Trophoblast cell (in vitro differentiated cells and primary cell): ENCODE measurements around the gene COA8.

Source experiments
- DNase-seq, 2 donors: peaks; one replicate each; pipeline ENCODE4 v3.0.0-alpha.2; 2016
- H2AFZ ChIP-seq: 2 replicates; pipeline ENCODE4 v1.6.1; 2013; ENCODE audit warnings: low read length, moderate library complexity, mild to moderate bottlenecking; ENCODE audit not compliant: insufficient read depth, poor library complexity
- H2AK5ac ChIP-seq: 2 replicates; pipeline ENCODE4 v1.6.1; 2013; ENCODE audit warnings: mild to moderate bottlenecking, low read length
- H2BK120ac ChIP-seq: 2 replicates; pipeline ENCODE4 v1.6.1; 2013; ENCODE audit warnings: low read length, mild to moderate bottlenecking, moderate library complexity; ENCODE audit not compliant: insufficient read depth, poor library complexity
- H2BK12ac ChIP-seq: 2 replicates; pipeline ENCODE4 v1.6.1; 2013; ENCODE audit warnings: mild to moderate bottlenecking, low read length, moderate library complexity
- H2BK5ac ChIP-seq: 2 replicates; pipeline ENCODE4 v1.6.1; 2013; ENCODE audit warnings: low read length, low read depth, moderate library complexity, mild to moderate bottlenecking; ENCODE audit not compliant: poor library complexity
- H3K14ac ChIP-seq: 2 replicates; pipeline ENCODE4 v1.6.1; 2013; ENCODE audit warnings: mild to moderate bottlenecking, low read length
- H3K18ac ChIP-seq: 2 replicates; pipeline ENCODE4 v1.6.1; 2013; ENCODE audit warnings: mild to moderate bottlenecking, low read length
- H3K23ac ChIP-seq: 2 replicates; pipeline ENCODE4 v1.6.1; 2013; ENCODE audit warnings: low read length
- H3K27ac ChIP-seq: 2 replicates; pipeline ENCODE4 v1.5.1; 2013; ENCODE audit warnings: low read depth, mild to moderate bottlenecking, inconsistent platforms, low read length, moderate library complexity
- H3K27me3 ChIP-seq: 2 replicates; pipeline ENCODE4 v1.6.1; 2013; ENCODE audit warnings: inconsistent platforms, mild to moderate bottlenecking, low read length, moderate library complexity; ENCODE audit not compliant: insufficient read depth
- H3K36me3 ChIP-seq, 2 experiments: 1 replicate in 1 of 2; 2 replicates in 1 of 2; pipeline ENCODE4 v1.6.1; 2013; ENCODE audit warnings: low read length in 2 of 2, mild to moderate bottlenecking in 2 of 2, moderate library complexity in 1 of 2; ENCODE audit not compliant: insufficient read depth in 2 of 2, control insufficient read depth in 1 of 2
- H3K4ac ChIP-seq: 2 replicates; pipeline ENCODE4 v1.6.1; 2013; ENCODE audit warnings: low read depth, mild to moderate bottlenecking, low read length, moderate library complexity
- H3K4me1 ChIP-seq, 2 experiments: 1 replicate in 1 of 2; 2 replicates in 1 of 2; pipeline ENCODE4 v1.6.1; 2013; ENCODE audit warnings: low read length in 2 of 2, mild to moderate bottlenecking in 2 of 2, moderate library complexity in 1 of 2; ENCODE audit not compliant: insufficient read depth in 2 of 2, control insufficient read depth in 1 of 2
- H3K4me2 ChIP-seq: 2 replicates; pipeline ENCODE4 v1.6.1; 2013; ENCODE audit warnings: inconsistent platforms, mild to moderate bottlenecking, low read length, moderate library complexity
- H3K4me3 ChIP-seq: 2 replicates; pipeline ENCODE4 v1.5.1; 2013; ENCODE audit warnings: mild to moderate bottlenecking, low read depth, low read length, inconsistent platforms
- H3K79me1 ChIP-seq: one replicate; pipeline ENCODE4 v1.6.1; 2013; ENCODE audit warnings: low read length
- H3K79me2 ChIP-seq: 2 replicates; pipeline ENCODE4 v1.6.1; 2013; ENCODE audit warnings: low read length, mild to moderate bottlenecking; ENCODE audit not compliant: control insufficient read depth, insufficient read depth, poor library complexity
- H3K9ac ChIP-seq: 2 replicates; pipeline ENCODE4 v1.6.1; 2013; ENCODE audit warnings: mild to moderate bottlenecking, low read length
- H3K9me3 ChIP-seq: 2 replicates; pipeline ENCODE4 v1.6.1; 2013; ENCODE audit warnings: low read depth, mild to moderate bottlenecking, control low read depth, inconsistent platforms, low read length; ENCODE audit not compliant: insufficient read depth
- H4K12ac ChIP-seq: 2 replicates; pipeline ENCODE4 v1.6.1; 2013; ENCODE audit warnings: low read depth, mild to moderate bottlenecking, low read length, moderate library complexity
- H4K8ac ChIP-seq: 2 replicates; pipeline ENCODE4 v1.6.1; 2013; ENCODE audit warnings: low read depth, mild to moderate bottlenecking, low read length, moderate library complexity
- H4K91ac ChIP-seq: one replicate; pipeline ENCODE4 v1.6.1; 2013; ENCODE audit warnings: low read depth, mild to moderate bottlenecking, low read length, moderate library complexity
- WGBS: extraction: QIAGEN DNeasy Blood & Tissue Kit; methylation state at CpG from one replicate; pipeline ENCODE4 v1.1.7; 2013; ENCODE audit warnings: missing lambda C conversion rate; ENCODE audit not compliant: insufficient read length, insufficient coverage; ENCODE audit errors: extremely low coverage; 5-methylcytosine and 5-hydroxymethylcytosine counted together

The COA8 gene

DNA sequence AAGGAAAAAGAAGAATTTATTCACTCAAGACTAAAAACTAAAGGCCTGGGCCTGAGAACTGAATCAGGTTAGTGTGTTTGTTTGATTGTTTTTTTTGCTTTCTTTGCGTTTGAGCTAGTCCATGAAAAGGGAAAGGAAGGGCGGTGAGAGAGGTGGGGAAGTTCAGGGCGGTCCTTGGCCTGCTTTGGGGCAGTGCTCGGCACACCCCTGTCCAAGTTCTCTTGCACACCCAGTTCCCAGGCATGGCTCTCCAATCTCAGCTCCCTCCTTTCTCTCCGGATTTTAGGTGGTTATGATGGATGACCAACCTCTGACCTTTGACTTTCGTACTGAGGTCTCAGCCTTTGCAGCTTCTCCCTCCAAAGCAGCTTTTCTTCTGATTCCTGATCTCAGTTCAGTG, 11.3 kb downstream of the COA8 start:
- H4K91ac ChIP-seq: no peak overlapping the region
- no peaks in the 10 kb centered on the region for H3K79me2 ChIP-seq
- H3K27me3 ChIP-seq: no peaks in the 10 kb centered on the region
- H3K23ac ChIP-seq: no peak overlapping the region
- H3K4me1 ChIP-seq: peaks cover 0 to 3% of the 10 kb centered on the region in 2 experiments
- no peak for DNase-seq
- H2AFZ ChIP-seq: no peak overlapping the region
- no peak overlapping the region for H3K4me2 ChIP-seq
- H3K4me3 ChIP-seq: no peak overlapping the region
- no peaks in the 10 kb centered on the region for H3K79me1 ChIP-seq
- WGBS: no CpG with 5 or more reads among the region's 6 CpGs
- no peak overlapping the region for H2BK5ac ChIP-seq
- no peak overlapping the region for H4K8ac ChIP-seq
- no peak overlapping the region for H3K14ac ChIP-seq
- no peak overlapping the region for H2AK5ac ChIP-seq
- H3K4ac ChIP-seq: no peak overlapping the region
- H3K18ac ChIP-seq: no peak overlapping the region
- H3K27ac ChIP-seq: no peak overlapping the region
- peaks cover 30 to 35% of the 10 kb centered on the region in 2 experiments for H3K36me3 ChIP-seq
- H2BK120ac ChIP-seq: no peak overlapping the region
- H4K12ac ChIP-seq: no peak overlapping the region
- no peak overlapping the region for H2BK12ac ChIP-seq
- peaks cover 2% of the 10 kb centered on the region for H3K9me3 ChIP-seq
- H3K9ac ChIP-seq: no peak overlapping the region

DNA sequence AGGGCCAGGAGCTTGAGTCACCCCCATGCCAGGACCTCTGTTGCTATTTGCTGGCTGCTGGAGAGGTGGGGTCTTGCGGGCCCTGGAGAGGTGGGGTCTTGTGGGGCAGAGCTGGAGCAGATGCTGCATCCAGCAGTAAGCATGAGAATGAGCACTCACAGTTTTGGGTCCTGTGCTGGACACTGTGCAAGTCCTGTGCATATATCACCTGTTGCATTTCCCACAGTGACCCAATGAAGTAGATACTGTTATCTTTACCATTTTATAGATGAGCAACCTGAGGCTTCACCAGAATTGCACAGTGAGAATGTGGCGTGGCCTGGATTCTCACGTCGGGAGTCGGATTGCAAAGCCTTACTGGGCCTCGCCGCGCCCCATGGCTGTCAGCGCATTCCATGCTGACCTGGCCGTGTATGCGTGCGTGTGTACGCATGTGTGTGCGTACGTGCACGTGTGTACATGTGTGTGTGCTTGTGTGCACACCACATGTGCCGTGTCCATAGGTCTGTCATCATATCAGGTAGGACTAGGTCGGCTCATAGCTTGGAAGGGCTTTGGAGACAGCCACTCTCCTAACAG, 12.0 kb downstream of the COA8 start:
- H2AK5ac ChIP-seq: no peak overlapping the region
- no peak overlapping the region for H3K18ac ChIP-seq
- H3K79me2 ChIP-seq: no peaks in the 10 kb centered on the region

DNA sequence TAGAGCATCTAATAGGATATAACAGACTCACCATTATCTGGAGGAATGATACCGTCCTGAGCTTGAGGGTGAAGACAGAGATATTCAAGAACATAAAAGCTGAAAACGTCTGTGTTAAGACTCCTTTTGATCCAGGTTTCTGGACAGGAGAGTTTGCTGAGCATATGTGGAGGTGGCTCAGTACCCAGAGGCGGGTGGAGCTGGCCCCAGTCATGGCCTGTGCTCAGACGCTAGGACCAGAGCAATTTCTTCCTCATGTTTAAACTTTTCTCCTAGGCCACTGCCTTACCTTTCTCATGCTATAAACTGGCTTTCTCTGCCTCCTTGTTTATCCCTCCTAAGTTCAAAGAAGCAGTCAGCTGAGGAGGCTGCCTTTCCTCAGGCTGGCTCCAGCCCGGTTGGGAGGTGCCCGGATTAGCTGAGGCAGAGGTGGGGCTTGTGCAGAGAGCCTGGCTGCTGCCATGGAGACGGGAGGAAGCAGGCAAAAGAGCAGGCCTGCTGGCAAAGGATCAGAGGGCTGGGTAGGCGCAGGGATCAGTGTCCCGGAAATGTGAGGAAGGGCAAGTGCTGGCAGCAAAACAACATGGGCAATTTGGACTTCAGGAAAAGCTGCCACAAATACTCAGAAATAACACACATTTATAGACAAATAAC, 13.7 kb downstream of the COA8 start:
- Histone ChIP-seq H2BK120ac (no peak overlapping the region), H3K4me2 (no peak overlapping the region)

More for the DNA sequence above, 12.0 kb downstream of the COA8 start:
- H4K8ac ChIP-seq: no peak overlapping the region
- H2BK120ac ChIP-seq: no peak overlapping the region
- H4K12ac ChIP-seq: no peak overlapping the region
- H3K9me3 ChIP-seq: peaks cover 2% of the 10 kb centered on the region
- peaks cover 30 to 37% of the 10 kb centered on the region in 2 experiments for H3K36me3 ChIP-seq
- peak overlapping the region; percentile 54 for H3K23ac ChIP-seq
- H3K4me2 ChIP-seq: no peak overlapping the region
- H3K27ac ChIP-seq: no peak overlapping the region
- no peak overlapping the region for H2BK12ac ChIP-seq
- H3K14ac ChIP-seq: no peak overlapping the region
- WGBS: no CpG with 5 or more reads among the region's 18 CpGs
- H2BK5ac ChIP-seq: no peak overlapping the region
- no peak for DNase-seq
- H3K9ac ChIP-seq: no peak overlapping the region
- no peaks in the 10 kb centered on the region for H3K27me3 ChIP-seq
- no peaks in the 10 kb centered on the region for H3K79me1 ChIP-seq
- no peak overlapping the region for H4K91ac ChIP-seq
- no peak overlapping the region for H3K4ac ChIP-seq
- no peak overlapping the region for H2AFZ ChIP-seq
- H3K4me3 ChIP-seq: peak overlapping the region; percentile 52
- H3K4me1 ChIP-seq: peaks cover 0 to 3% of the 10 kb centered on the region in 2 experiments

DNA sequence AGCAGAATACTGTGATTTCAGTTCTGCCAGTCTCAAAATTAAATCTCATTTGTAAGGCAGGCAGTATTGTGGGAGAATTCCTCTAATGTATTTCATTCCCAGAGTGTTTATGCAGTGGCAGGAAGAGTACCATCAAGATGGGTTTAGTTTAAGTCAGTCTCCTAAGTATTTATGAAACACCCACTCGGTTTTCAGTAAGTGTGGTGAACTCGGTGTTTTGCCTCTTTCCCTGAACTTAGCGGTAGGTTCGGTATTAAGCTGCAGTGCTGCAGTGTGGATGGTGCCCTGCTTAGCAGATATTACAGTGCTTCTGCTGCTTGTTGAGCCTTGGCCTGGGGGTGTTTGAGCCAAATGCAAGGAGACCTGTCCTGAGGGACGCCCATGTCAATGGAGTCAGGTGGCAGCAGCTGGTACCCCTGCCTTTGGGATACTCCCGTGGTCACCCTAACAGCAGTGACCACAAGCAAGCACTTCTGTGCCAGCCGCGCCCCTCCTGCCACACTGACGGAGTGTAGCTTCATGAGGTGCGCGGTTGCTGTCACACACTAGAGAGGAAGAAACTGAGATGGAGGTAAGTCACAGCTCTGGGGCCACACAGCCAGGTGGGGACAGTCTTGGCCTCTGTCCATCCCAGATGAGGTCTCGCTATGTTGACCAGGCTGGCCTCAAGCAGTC, 15.8 kb downstream of the COA8 start:
- no peak overlapping the region for H2BK5ac ChIP-seq
- H3K36me3 ChIP-seq: peaks cover 31 to 48% of the 10 kb centered on the region in 2 experiments
- no peak overlapping the region for H3K27ac ChIP-seq
- no peaks in the 10 kb centered on the region for H3K27me3 ChIP-seq
- DNase-seq: no peak
- H3K4me3 ChIP-seq: no peak overlapping the region
- H3K23ac ChIP-seq: no peak overlapping the region
- no peak overlapping the region for H2AFZ ChIP-seq
- H4K91ac ChIP-seq: no peak overlapping the region
- H2BK120ac ChIP-seq: no peak overlapping the region
- no peak overlapping the region for H3K9ac ChIP-seq
- no peak overlapping the region for H3K14ac ChIP-seq
- peaks cover 0 to 3% of the 10 kb centered on the region in 2 experiments for H3K4me1 ChIP-seq
- H2AK5ac ChIP-seq: no peak overlapping the region
- no peaks in the 10 kb centered on the region for H3K79me2 ChIP-seq
- no CpG with 5 or more reads among the region's 12 CpGs for WGBS
- H3K9me3 ChIP-seq: peaks cover 2% of the 10 kb centered on the region
- no peak overlapping the region for H4K8ac ChIP-seq
- no peak overlapping the region for H2BK12ac ChIP-seq
- H4K12ac ChIP-seq: no peak overlapping the region
- no peak overlapping the region for H3K18ac ChIP-seq
- no peak overlapping the region for H3K4ac ChIP-seq
- H3K4me2 ChIP-seq: no peak overlapping the region
- H3K79me1 ChIP-seq: no peaks in the 10 kb centered on the region

More for the DNA sequence above, 13.7 kb downstream of the COA8 start:
- Histone ChIP-seq H3K79me1 (no peaks in the 10 kb centered on the region), H3K4ac (no peak overlapping the region), H3K36me3 (peaks cover 32 to 43% of the 10 kb centered on the region in 2 experiments), H3K9me3 (peaks cover 2% of the 10 kb centered on the region), H4K12ac (no peak overlapping the region), H3K4me3 (no peak overlapping the region), H3K27ac (peak overlapping the region; percentile 11), H2BK12ac (no peak overlapping the region), H3K14ac (no peak overlapping the region), H3K27me3 (no peaks in the 10 kb centered on the region), H3K4me1 (peaks cover 0 to 3% of the 10 kb centered on the region in 2 experiments), H2BK5ac (no peak overlapping the region), H3K18ac (no peak overlapping the region), H2AK5ac (no peak overlapping the region), H4K91ac (no peak overlapping the region), H4K8ac (no peak overlapping the region), H3K23ac (no peak overlapping the region), H3K9ac (no peak overlapping the region), H2AFZ (no peak overlapping the region), H3K79me2 (no peaks in the 10 kb centered on the region)
- DNase-seq: peak; percentile 79 to 88
- WGBS: no CpG with 5 or more reads among the region's 9 CpGs
